ENCODE results near the gene NPTX2.

GRCh38 chr7:98671733-98672331, 54.7 kb downstream of the NPTX2 start:
- TF ChIP-seq CTCF (conservative IDR thresholded peaks at IDR 0.05; ENCODE audit: low read length) = no peak
- no peak for TF ChIP-seq EZH2phosphoT487 (IDR thresholded peaks at IDR 0.05; ENCODE audit: borderline replicate concordance, low read depth, low read length)

Measured in OCI-LY7 (cell line).